Choroid plexus epithelial cell (primary cell): ENCODE results near the gene PTPRT.

Experiments used
- DNase-seq: peaks from one replicate; pipeline ENCODE4 v3.0.0-alpha.2; 2010; ENCODE audit warnings: low read depth
- H3K4me3 ChIP-seq: 2 replicates; pipeline ENCODE4 v1.5.1; 2011; ENCODE audit warnings: low read depth, mild to moderate bottlenecking, control low read depth, low read length, moderate library complexity
- TF ChIP-seq, protein P1 (sequence below): conservative IDR thresholded peaks from 2 replicates; pipeline ENCODE4 v1.5.1; 2011; ENCODE audit warnings: low read depth, mild to moderate bottlenecking, control low read depth, inconsistent platforms, low read length, moderate library complexity

The PTPRT gene

DNA sequence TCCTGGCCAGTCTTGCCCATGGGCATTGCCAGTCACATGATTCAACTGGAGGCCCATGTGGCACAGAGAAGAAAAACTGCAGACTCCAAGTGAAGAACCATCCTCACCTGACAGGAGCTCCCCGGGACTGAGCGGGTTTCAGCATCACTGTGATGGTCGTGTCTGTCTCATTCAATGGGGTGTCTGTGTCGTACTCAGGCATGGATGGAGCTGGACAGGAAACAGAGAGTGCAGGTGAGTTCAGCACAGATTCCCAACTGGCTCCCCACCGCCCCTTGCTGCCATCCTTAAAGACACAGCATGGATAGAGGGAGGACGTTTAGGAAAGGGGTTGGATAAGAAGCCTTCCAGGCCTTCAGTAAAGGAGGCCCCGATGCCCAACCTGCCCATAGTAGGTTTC, 839.2 kb downstream of the PTPRT start:
- TF ChIP-seq, protein P1, sequence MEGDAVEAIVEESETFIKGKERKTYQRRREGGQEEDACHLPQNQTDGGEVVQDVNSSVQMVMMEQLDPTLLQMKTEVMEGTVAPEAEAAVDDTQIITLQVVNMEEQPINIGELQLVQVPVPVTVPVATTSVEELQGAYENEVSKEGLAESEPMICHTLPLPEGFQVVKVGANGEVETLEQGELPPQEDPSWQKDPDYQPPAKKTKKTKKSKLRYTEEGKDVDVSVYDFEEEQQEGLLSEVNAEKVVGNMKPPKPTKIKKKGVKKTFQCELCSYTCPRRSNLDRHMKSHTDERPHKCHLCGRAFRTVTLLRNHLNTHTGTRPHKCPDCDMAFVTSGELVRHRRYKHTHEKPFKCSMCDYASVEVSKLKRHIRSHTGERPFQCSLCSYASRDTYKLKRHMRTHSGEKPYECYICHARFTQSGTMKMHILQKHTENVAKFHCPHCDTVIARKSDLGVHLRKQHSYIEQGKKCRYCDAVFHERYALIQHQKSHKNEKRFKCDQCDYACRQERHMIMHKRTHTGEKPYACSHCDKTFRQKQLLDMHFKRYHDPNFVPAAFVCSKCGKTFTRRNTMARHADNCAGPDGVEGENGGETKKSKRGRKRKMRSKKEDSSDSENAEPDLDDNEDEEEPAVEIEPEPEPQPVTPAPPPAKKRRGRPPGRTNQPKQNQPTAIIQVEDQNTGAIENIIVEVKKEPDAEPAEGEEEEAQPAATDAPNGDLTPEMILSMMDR, result no peak
- H3K4me3 ChIP-seq, result no peak overlapping the region
- no peak for DNase-seq

DNA sequence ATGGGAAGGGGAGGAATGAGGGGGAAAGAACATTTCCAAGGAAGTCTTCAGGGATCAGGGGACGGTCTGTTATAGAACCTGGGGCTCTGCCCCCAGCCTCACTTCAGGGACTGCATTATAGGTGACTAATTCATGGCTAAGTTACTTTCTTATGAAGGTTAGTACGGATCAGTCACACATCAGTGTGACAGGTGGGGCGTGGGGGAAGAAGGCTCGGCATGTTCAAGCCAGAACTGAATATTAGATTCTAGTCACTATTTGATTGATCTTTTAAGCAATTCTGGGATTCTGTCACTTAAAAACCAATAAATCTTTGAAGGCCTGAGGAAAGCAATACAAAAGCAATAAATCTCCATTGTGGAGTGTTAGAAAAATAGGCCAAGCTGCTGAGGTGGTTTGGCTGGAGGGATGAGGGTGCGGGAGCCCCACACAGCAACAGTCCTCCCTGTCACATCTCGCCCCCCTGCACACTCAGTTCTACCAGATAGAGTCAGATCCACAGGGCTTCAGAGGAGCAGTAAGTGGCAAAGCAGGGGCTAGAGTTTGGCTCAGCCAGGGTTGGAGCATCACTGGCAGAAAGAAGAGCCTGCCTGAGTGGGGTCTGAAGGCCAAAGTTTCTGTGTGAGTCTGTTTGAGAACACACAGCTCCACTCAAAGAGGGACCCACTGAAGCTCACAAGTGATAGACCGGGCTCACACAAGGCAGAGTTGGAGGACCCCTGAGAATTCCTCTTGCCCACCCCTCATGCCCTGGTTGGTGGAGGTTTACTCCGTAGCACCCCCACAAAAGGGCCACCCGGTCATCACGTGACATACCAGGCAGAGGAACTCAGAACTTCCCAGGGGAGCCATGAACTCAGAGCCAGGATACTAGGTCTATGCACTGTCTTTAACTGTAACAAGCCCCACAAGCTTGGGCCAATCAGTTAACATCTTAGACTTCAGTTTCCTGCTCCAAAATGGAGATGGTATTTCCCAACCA, 843.2 kb downstream of the PTPRT start:
- no peak overlapping the region for H3K4me3 ChIP-seq
- no peak for DNase-seq
- TF ChIP-seq, protein P1, result no peak

DNA sequence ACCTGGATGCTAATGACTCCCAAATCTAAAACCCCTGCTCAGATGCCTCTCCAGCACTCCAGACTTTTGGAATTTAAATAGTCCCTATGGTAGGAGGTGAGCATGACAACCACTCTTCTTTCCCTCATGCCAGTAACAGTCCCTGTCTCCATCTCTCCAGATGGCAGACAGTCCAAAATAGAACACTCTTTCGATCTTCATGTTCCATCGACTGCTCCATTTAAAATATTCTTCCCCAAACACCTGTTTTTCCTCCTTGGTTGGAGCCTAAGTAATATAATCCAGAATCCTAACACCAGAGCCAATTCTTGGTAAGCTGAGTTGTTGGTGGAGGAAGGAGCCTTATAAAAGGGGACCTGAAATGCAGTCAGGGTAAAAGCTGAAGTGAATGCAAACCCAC, 848.1 kb downstream of the PTPRT start:
- no peak for DNase-seq
- H3K4me3 ChIP-seq, result no peak overlapping the region
- TF ChIP-seq, protein P1, result no peak

DNA sequence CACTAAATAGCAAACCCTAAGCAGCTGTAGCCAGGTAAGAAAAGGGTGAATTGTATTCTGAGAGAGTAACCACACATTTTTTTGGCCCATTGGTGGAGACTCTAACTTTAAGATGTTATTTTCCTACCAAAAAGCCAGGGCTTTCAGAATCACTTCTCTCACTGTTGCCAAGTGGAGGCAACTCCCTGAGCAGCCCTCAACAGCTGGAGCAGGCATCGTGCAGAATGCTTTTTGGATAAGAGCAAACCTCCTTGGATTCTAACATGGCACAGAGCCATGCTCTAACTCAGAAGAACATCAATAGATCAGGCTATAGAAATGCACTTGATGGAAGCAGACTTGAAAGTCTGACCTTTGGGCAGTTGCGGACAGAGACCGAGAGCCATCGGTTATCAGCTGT, 849.3 kb downstream of the PTPRT start:
- TF ChIP-seq, protein P1, result no peak

DNA sequence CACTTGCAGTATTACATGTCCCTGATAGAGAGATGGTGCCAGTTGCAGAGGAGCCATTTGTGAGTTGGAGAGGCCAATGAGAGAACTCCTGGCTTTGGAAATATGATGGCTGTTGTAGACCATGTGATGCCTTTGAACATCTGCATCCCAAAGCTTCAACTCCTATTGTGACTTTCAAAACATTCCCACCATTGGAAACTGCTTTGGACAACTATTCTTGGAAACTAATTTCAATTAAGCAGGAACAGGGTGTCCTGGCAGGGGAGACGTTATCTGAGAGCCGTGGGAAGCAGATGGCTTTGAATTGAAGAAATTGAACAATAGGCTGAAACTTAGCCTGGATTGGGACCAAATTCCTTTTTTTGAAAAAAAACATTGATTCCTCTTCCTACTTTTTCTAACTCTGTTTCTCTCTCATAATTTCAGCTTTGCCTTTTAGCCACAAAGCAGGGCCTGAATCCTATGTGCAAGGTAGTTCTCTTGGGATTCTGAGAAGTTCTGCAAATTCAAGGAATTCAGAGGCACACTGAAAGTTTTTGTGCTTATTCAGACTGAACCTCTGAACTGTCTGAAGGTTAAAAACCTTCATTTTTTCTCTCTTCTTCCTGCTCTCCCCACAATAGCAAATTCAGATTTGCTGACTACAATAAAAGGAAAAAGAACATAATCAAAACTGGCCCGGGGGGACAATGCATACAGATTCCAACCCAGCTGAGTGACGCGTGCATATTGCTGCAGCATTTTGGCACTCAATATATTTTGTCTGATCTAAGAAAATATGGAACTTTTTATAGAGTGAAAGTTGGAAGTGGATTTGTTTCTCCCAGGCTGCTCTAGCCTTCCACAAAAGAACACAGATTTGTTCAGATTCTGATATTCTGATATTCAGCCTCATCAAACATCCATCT, 851.2 kb downstream of the PTPRT start:
- TF ChIP-seq, protein P1, result no peak
- DNase-seq, result no peak
- H3K4me3 ChIP-seq, result no peak overlapping the region

More for the DNA sequence above, 849.3 kb downstream of the PTPRT start:
- no peak overlapping the region for H3K4me3 ChIP-seq
- DNase-seq, result no peak

DNA sequence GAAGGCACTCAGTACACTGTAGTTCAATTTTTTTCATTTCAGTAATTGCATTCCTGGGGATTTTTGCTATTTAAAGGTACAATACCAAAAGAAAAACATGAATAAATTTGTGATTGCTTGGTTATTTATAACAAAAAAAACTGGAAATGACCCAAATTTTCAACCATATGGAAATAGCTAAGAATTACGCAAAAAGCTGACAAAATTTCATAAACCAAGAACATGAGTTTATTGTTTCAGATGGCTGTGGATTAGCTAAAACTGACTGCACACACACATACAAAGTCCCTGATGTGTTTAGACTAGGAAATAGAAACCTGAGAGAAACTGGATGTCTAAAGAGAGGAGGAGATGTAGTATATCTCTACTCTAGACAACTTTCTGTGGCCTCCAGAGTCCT, 853.1 kb downstream of the PTPRT start:
- no peak overlapping the region for H3K4me3 ChIP-seq
- no peak for DNase-seq
- TF ChIP-seq, protein P1, result no peak
